Panc1 (cell line): Measurements from ENCODE around the gene TMEM61.

Experiments
- POLR2AphosphoS5 ChIP-seq: IDR thresholded peaks from 2 replicates; pipeline ENCODE4 v1.6.1; 2012; ENCODE audit warnings: mild to moderate bottlenecking, low read depth, low read length, moderate library complexity
- TCF7L2 ChIP-seq: IDR thresholded peaks from 2 replicates; pipeline ENCODE4 v1.6.1; 2011; ENCODE audit warnings: mild to moderate bottlenecking, low read depth, low read length, inconsistent platforms
- TF ChIP-seq, protein P1 (sequence below): fragments of 450-650 bp; IDR thresholded peaks from 2 replicates; pipeline ENCODE4 v1.5.1; 2017; ENCODE audit warnings: mild to moderate bottlenecking

- TF ChIP-seq, protein P1, sequence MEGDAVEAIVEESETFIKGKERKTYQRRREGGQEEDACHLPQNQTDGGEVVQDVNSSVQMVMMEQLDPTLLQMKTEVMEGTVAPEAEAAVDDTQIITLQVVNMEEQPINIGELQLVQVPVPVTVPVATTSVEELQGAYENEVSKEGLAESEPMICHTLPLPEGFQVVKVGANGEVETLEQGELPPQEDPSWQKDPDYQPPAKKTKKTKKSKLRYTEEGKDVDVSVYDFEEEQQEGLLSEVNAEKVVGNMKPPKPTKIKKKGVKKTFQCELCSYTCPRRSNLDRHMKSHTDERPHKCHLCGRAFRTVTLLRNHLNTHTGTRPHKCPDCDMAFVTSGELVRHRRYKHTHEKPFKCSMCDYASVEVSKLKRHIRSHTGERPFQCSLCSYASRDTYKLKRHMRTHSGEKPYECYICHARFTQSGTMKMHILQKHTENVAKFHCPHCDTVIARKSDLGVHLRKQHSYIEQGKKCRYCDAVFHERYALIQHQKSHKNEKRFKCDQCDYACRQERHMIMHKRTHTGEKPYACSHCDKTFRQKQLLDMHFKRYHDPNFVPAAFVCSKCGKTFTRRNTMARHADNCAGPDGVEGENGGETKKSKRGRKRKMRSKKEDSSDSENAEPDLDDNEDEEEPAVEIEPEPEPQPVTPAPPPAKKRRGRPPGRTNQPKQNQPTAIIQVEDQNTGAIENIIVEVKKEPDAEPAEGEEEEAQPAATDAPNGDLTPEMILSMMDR, result no peak
- TF ChIP-seq POLR2AphosphoS5, result no peak
- no peak for TF ChIP-seq TCF7L2
Measured at GRCh38 chr1:55038974-55039341, 58.5 kb downstream of the TMEM61 start.
